Fibroblast of gingiva (primary cell): Measurements from ENCODE around the gene FAM47A.

ENCODE experiments used
- DNase-seq: peaks from one replicate; pipeline ENCODE4 v3.0.0-alpha.2; 2011; ENCODE audit warnings: low read depth

The FAM47A gene

GRCh38 chrX:34132028-34132427 lies at the start of gene FAM47A:
TSS of gene FAM47A (minus strand) at chrX:34132314. CDS start at chrX:34132278, 36 bp downstream.
- no peak for DNase-seq

- no peak for DNase-seq
Observed at GRCh38 chrX:34147345-34147744, 15.2 kb upstream of the FAM47A start.

- DNase-seq: no peak
Observed at GRCh38 chrX:34146906-34147305, 14.8 kb upstream of the FAM47A start.

GRCh38 chrX:34144246-34144645 lies 12.1 kb upstream of the FAM47A start:
- no peak for DNase-seq

- DNase-seq: no peak
Observed at GRCh38 chrX:34140816-34141215, 8.7 kb upstream of the FAM47A start.

GRCh38 chrX:34130980-34131744 lies 952 bp downstream of the FAM47A start:
- no peak for DNase-seq

- no peak for DNase-seq
Observed at GRCh38 chrX:34130501-34130900, 1.6 kb downstream of the FAM47A start.

- DNase-seq: no peak
Observed at GRCh38 chrX:34126011-34126410, 6.1 kb downstream of the FAM47A start.

- no peak for DNase-seq
Observed at GRCh38 chrX:34119122-34119521, 13.0 kb downstream of the FAM47A start.

- DNase-seq: no peak
Observed at GRCh38 chrX:34112459-34112858, 19.7 kb downstream of the FAM47A start.
